ENCODE data around the gene F2.

DNA sequence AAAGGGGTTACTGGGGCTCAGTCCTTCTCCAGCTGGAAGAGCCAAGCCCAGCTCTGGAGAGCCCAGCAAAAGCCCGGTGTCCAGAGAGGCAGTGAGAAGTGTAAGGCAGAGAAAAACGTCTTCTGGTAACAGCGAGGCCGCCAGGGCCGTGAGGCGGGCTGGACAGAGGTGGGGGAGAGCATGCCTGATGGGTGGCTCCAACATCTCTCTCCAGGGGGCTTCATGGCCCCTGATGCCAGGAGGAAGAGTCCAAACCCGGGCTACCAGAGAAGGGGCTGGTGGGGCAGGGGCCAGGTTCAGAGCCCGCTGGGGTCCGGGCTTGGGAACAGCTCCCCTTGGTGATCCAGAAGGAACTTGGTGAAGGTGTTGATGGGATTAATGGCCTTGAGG is 40.3 kb upstream of the F2 start:
- no peak for TF ChIP-seq POLR2A (IDR thresholded peaks at IDR 0.05)
- TF ChIP-seq, protein P1, sequence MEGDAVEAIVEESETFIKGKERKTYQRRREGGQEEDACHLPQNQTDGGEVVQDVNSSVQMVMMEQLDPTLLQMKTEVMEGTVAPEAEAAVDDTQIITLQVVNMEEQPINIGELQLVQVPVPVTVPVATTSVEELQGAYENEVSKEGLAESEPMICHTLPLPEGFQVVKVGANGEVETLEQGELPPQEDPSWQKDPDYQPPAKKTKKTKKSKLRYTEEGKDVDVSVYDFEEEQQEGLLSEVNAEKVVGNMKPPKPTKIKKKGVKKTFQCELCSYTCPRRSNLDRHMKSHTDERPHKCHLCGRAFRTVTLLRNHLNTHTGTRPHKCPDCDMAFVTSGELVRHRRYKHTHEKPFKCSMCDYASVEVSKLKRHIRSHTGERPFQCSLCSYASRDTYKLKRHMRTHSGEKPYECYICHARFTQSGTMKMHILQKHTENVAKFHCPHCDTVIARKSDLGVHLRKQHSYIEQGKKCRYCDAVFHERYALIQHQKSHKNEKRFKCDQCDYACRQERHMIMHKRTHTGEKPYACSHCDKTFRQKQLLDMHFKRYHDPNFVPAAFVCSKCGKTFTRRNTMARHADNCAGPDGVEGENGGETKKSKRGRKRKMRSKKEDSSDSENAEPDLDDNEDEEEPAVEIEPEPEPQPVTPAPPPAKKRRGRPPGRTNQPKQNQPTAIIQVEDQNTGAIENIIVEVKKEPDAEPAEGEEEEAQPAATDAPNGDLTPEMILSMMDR (IDR thresholded peaks at IDR 0.05) = no peak
